NCI-H2227 (cell line): ENCODE data around the gene ITK.
"Not testable (repeated sequence)": the region's sequence is repeated elsewhere in the genome, so short reads cannot be mapped to it uniquely, and the experiment has no call there.

ENCODE experiments used
- DNase-seq: peaks from one replicate; lab custom pipeline; 2025; ENCODE audit not compliant: unreplicated experiment; lab: John Stamatoyannopoulos, UW

Gene ITK

DNA sequence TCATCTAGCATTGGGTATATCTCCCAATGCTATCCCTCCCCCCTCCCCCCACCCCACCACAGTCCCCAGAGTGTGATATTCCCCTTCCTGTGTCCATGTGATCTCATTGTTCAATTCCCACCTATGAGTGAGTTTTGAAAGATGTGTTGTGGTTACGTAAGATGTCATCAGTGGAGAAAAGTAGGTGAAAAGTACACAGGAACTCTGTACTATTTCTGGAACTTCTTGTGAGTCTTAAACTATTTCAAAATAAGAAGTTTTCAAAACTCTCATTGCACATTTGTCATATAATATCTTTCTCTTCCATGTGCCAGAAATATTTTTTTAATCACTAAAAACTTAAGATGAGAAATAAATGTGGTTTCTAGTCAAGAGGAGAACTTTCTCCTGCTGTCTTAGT lies 30.0 kb downstream of the ITK start:
- not testable (repeated sequence) for DNase-seq

DNA sequence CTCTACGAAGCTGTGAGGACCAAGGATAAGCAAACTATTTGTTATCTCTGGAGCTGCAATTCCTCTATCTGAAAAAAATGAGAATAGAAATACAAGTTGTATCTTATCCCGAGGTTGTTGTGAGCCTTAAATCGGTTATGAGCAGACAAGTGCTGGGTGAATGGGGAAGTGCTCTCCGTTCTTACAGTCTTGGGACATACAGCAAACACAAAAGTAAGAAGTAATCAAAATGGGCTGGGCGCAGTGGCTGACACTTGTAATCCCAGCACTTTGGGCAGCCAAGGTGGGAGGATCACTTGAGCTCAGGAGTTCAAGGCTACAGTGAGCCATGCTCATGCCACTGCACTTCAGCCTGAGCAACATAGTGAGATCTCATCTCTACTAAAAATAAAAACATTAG lies 31.7 kb downstream of the ITK start:
- no peak for DNase-seq

DNA sequence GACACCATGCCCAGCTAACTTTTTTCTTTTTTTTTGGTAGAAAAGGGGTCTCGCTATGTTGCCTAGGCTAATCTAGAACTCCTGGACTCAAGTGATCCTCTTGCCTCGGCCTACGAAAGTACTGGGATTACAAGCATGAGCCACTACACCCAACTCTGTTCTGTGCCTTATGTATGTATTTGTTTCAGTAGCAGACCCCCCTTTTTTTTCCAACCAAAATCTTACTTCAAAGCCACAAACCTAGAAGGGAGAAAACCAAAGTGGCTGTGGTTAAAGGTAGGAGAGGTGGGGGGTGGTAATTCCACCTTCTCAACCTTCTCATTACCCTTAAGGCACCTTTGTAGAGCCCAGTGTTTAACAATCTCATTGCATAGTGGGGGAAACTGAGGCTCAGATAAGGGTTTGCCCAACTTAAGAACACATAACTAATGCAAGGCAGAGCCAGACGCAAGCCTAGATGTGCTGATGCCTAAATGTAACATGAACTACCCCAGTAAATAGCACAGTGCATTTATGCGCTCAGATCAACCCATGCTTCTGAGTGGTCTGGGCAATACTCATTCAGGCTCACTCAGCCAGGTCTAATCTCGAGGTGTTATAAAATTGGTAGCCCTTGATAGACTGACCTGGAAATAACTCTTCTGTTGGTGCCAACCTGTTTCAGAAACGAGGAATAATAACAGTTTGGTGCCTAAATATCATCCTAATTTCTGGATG lies 33.0 kb downstream of the ITK start:
- no peak for DNase-seq

GRCh38 chr5:157214415-157214814 lies 33.8 kb downstream of the ITK start:
- DNase-seq = no peak

GRCh38 chr5:157214861-157215513 lies 34.3 kb downstream of the ITK start:
- DNase-seq = peak; percentile 15

DNA sequence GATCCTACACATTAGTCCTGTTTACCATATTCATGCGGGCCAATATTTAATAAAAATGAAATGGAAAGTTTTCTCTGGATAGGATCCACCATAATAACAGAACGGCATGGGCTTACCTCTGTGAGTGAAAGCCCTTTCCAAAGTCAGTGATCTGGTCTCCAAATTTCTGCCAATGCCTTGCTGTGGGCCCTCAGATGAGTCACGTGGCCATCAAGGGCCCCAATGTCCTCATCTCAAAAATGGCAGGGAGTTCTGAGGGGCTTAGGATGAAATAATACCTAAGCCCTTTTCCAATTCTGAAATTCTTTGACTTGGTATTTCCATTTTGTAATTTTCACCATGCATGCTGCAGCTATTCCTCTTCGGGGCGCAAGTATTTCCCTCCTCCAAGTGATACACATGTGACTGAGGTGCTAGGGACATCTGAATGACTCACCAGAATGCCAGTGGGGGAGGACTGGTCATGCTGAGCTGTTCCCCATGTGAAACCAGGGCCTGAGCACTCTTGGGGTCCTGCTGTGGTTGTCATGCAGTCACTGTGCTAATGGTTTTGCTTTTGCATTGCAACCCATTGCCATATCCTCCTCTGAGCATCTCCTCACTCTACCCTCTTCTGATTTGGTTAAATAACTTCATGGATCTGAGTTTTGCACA lies 35.0 kb downstream of the ITK start:
- DNase-seq = no peak

- no peak for DNase-seq
These were observed 35.9 kb downstream of the ITK start for GRCh38 chr5:157216391-157217142.

- DNase-seq = no peak
These were observed 36.8 kb downstream of the ITK start for GRCh38 chr5:157217289-157218024.

- DNase-seq = no peak
These were observed 39.0 kb downstream of the ITK start for GRCh38 chr5:157219491-157220271.

DNA sequence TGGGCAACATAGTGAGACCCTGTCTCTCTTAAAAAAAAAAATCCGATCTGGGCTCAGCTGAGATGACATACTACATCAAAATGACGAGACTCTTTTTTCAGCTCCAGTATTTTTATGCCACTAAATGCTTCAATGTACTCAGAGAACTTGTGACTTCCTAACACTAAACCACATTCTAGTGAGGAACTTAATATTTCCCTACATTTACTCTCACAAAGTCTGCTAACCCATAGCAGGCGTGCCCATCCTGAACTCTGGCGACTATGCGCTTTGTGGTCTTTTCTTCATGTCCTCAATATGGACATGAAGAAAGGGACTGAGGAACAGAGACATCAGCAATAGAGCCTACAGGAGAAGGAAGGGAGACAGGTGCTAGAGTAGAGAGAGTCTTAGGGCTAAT lies 41.3 kb downstream of the ITK start:
- no peak for DNase-seq

DNA sequence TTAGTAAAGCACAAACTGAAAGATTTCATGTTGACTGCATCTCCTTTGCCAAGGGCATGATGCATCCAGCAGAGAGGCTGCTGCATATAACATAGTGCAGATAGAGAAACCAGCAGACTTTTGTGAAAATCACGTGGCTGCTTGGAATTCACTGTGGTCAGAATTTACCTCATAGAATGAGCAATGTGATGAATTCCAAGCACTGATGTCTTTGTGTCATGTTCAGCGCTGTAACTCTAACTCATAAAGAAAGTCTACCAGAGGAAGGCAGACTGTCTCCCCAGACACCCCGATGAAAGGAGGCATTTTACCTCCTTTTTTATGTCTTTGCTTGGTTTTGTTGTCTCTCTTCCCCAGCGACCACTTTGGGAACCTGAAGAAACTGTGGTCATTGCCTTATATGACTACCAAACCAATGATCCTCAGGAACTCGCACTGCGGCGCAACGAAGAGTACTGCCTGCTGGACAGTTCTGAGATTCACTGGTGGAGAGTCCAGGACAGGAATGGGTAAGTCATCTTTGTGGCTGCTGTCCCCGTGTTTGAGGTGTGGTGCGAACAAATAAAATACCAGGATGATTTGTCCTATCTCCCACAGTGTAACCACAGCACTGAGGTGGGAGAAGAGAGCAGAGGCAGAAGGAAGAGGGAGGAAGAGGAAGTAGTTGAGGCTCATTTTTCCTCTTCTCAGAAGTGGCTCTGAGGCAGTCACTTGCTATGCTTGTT lies 42.0 kb downstream of the ITK start:
- DNase-seq = no peak

GRCh38 chr5:157225469-157226422 lies 45.1 kb downstream of the ITK start:
- DNase-seq = no peak

DNA sequence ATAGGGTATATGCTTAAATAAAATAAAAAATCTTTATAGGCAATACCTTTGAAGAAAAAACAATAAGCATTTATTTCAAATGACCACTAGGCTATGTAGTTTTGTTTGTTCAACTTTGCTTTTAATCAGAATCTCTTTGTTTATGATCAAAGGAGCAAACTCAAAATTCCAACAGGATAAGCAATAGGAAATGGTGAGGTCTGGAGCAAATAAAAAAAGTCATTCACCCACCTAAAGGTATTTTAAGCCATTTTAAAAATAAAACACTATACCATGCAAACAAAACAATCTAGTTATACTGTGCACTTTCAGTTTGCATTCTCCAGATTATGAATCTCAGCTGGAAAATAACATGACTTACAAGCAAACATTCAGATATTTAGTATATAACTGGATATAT lies 50.0 kb downstream of the ITK start:
- DNase-seq = no peak

GRCh38 chr5:157232706-157233105 lies 52.1 kb downstream of the ITK start:
- DNase-seq = no peak

DNA sequence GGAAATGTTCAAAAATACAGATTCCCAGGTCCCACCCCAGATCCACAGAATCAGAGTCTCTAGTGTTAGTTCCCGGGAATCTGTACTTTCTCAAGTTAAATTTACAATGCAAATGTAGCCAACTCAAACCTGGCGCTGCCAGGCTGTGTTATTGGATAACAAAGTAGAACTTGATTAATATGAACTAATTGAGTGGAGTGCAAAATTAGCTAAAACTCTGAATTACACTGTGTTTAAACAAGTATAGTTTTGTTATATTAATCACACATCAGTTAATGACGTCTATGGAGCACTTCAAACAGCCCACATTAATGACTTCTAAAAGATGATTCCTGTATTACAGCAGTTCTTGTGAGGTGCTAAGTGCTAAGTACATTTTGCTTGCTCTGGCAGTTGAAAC lies 52.9 kb downstream of the ITK start:
- DNase-seq = no peak

DNA sequence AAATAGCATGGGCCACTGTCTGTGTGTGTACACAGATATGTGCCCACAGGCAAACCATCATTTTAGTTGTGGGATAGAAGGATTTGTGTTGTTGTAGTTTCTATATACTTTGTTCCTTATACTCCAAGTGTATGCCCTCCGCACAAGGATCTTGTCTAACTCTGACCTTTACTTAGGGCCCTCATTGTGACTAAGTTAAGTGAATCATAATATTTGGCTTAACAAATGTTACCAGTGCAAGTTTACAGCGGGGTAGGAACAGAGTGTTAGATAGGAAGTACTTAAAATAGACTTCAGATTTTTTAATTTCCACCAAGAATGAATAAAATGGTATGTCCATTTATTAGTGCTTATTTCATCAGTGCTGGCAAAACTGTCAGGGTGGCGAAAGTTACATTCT lies 55.8 kb downstream of the ITK start:
- DNase-seq = no peak

DNA sequence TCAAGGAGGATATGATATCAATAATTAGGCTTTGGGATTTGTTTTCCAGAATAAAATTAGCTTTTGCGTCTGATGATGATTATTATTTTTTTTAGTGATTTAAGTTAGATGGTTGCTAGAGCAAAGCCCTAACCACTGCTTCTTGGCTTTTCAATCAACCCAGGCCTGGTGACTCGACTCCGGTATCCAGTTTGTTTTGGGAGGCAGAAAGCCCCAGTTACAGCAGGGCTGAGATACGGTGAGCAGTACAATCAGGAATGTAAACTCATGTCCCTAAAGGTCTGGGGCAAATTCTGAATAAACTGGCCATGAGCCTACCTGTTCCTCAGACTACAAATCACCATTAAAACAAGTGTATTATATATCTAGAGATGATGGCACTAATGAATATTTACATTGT lies 60.8 kb downstream of the ITK start:
- DNase-seq = no peak

DNA sequence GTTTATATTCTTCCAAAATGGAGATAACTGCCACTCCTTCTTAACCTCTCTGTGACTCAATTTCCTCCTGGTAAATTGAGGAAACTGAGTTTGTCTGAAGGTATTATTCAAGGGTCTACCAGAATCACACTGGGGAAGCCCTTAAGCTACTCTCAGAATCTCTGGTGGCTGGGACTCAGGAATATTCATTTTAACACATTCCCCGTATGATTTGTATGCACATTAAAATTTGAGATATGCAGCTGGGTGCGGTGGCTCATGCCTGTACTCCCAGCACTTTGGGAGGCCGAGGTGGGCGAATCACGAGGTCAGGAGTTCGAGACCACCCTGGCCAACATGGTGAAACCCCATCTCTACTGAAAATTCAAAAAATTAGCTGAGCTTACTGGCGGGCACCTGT lies 64.1 kb downstream of the ITK start:
- not testable (repeated sequence) for DNase-seq
